Sigmoid colon (tissue), 7 donors: Measurements from ENCODE around the gene SYT7. TPM values are rescaled to one million over a fixed set of nuclear protein-coding genes. Genes with fewer than 3 reads are reported as not detected.

ENCODE experiments used
- DNase-seq: peaks from one replicate; pipeline ENCODE4 v3.0.0-alpha.2; 2019
- H3K27ac ChIP-seq, 4 donors: fragments of 200-600 bp; sonication (generic); one replicate each; pipeline ENCODE4 v1.5.1; 2016 to 2019; ENCODE audit warnings: mild to moderate bottlenecking in 1 of 4
- H3K27me3 ChIP-seq, 3 donors: fragments of 200-600 bp; sonication (generic); one replicate each; pipeline ENCODE4 v1.5.1; 2019; ENCODE audit warnings: mild to moderate bottlenecking in 1 of 3
- H3K36me3 ChIP-seq, 4 donors: fragments of 200-600 bp; sonication (generic); one replicate each; pipeline ENCODE4 v1.5.1; 2016 to 2019
- H3K4me1 ChIP-seq, 4 donors: fragments of 200-600 bp; sonication (generic); one replicate each; pipeline ENCODE4 v1.5.1; 2017 to 2019
- H3K4me3 ChIP-seq, 4 donors: fragments of 200-600 bp; sonication (generic); one replicate each; pipeline ENCODE4 v1.5.1; 2017 to 2019; ENCODE audit warnings: mild to moderate bottlenecking in 2 of 4, moderate library complexity in 1 of 4
- H3K9me3 ChIP-seq, 4 donors: fragments of 200-600 bp in 3 of 4; sonication (generic) in 3 of 4; one replicate each; pipeline versions ENCODE4 v1.5.1 to v1.6.1; 2013 to 2019
- CTCF ChIP-seq, 4 experiments: fragments of 450-650 bp in 3 of 4; fragments of 200-600 bp in 1 of 4; IDR thresholded peaks; one replicate each; pipeline ENCODE4 v1.5.1; 2016 to 2019; ENCODE audit warnings: antibody characterized with exemption in 4 of 4, mild to moderate bottlenecking in 3 of 4, moderate library complexity in 2 of 4
- EP300 ChIP-seq, 4 donors: sonication (generic); formaldehyde crosslinking; IDR thresholded peaks; one replicate each; pipeline ENCODE4 v1.6.1; 2017; ENCODE audit warnings: antibody characterized with exemption in 4 of 4
- POLR2A ChIP-seq, 2 donors: fragments of 450-650 bp; IDR thresholded peaks; one replicate each; pipeline ENCODE4 v1.6.1; 2016; ENCODE audit warnings: antibody characterized with exemption in 2 of 2, mild to moderate bottlenecking in 2 of 2, moderate library complexity in 2 of 2
- POLR2AphosphoS5 ChIP-seq, 4 donors: sonication (generic); formaldehyde crosslinking; IDR thresholded peaks; one replicate each; pipeline ENCODE4 v1.6.1; 2017; ENCODE audit warnings: antibody characterized with exemption in 4 of 4
- WGBS, 2 donors: extraction: QIAGEN DNeasy Blood & Tissue Kit; methylation state at CpG; one replicate each; pipeline ENCODE4 v1.1.7; 2013; 5-methylcytosine and 5-hydroxymethylcytosine counted together
- intact Hi-C: fragments of 100-400 bp; cut with DNase I; formaldehyde crosslinking; loops from one replicate; pipeline ENCODE4 v1.15.1; 2023
- polyA plus RNA-seq, 3 donors: library from polyadenylated mRNA; stranded (reverse); fragments of 200-250 nt; gene quantifications; one replicate each; pipeline ENCODE4 v1.2.3, GENCODE V29; 2013
- total RNA-seq, 4 donors: library from RNA; depleted of rRNA; stranded (reverse); fragments of >200 nt; gene quantifications; one replicate each; pipeline ENCODE4 v1.1.0, GENCODE V29; 2016
- donor health status: healthy with polysubstance abuse.
- donor health status: Bipolar disorder and iron deficiency.
- donor health status: healthy.

The SYT7 gene
- total and polyA plus RNA-seq, 7 donors = 0.66 to 8.4 (median 3.6) TPM

GRCh38 chr11:61540528-61540927, 40.3 kb downstream of the SYT7 start:
- peaks cover under 1 to 20% (median under 1%) of the 10 kb centered on the region in 3 donors for H3K27me3 ChIP-seq
- H3K9me3 ChIP-seq = no peaks in the 10 kb centered on the region
- H3K4me3 ChIP-seq = no peak overlapping the region
- H3K4me1 ChIP-seq = peaks cover 0 to 9% (median 4%) of the 10 kb centered on the region in 4 donors
- intact Hi-C loops = no loop called here
- no peak for TF ChIP-seq POLR2AphosphoS5 (IDR thresholded peaks at IDR 0.05)
- no peak for TF ChIP-seq CTCF (IDR thresholded peaks at IDR 0.05)
- no peak for TF ChIP-seq EP300 (IDR thresholded peaks at IDR 0.05)
- no peak for TF ChIP-seq POLR2A (IDR thresholded peaks at IDR 0.05)
- no peaks in the 10 kb centered on the region for H3K36me3 ChIP-seq
- no peak overlapping the region for H3K27ac ChIP-seq
- WGBS, 2 donors = 62 to 67% methylated on average over 9 of the region's 9 CpGs
- DNase-seq = no peak

DNA sequence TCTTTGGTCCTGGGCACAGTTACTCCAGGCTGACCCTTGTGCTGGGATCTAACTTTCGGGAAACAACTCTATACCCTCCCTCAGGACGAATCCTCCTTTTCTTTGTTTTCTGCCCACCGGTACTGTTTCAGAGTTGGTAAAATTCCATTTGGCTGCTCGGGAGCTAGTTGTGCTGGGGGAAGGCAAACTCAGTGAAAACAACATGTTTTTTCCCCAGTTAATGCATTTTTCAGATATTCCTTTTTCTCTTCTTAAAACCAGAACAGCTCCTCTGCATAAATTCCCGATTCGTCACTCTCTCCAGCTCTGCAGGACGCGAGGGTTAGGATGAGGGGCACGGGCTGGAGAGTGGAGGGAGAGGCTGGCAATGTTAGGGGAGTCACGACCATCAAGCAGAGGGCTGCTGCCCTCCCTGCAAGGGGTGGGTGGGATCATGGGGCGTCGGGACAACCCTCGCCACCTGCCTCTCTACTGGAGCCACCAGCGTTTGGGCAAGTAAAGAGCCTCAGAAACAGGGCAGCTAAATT, 41.0 kb downstream of the SYT7 start:
- intact Hi-C loops = loop anchor here (10.0 kb wide), 1 partner anchor 85 kb away; no protein-coding TSS in a partner anchor
- Histone ChIP-seq H3K27ac (no peak overlapping the region), H3K4me1 (peaks cover 0 to 9% (median 4%) of the 10 kb centered on the region in 4 donors), H3K36me3 (no peaks in the 10 kb centered on the region), H3K4me3 (no peak overlapping the region), H3K27me3 (peaks cover 0 to 16% (median 0%) of the 10 kb centered on the region in 3 donors), H3K9me3 (no peaks in the 10 kb centered on the region)
- TF ChIP-seq CTCF (IDR thresholded peaks at IDR 0.05) = no peak
- no peak for TF ChIP-seq POLR2A (IDR thresholded peaks at IDR 0.05)
- DNase-seq = no peak
- WGBS, 2 donors = 74 to 84% methylated on average over 14 of the region's 14 CpGs

- peaks cover 0 to 9% (median 4%) of the 10 kb centered on the region in 4 donors for H3K4me1 ChIP-seq
- H3K36me3 ChIP-seq = no peaks in the 10 kb centered on the region
- H3K27ac ChIP-seq = no peak overlapping the region
- 86 to 87% methylated on average over 11 of the region's 11 CpGs for WGBS, 2 donors
- no peak overlapping the region for H3K4me3 ChIP-seq
- H3K9me3 ChIP-seq = no peaks in the 10 kb centered on the region
- no peak for DNase-seq
- intact Hi-C loops = loop anchor here (10.0 kb wide), 1 partner anchor 86 kb away; no protein-coding TSS in a partner anchor
- H3K27me3 ChIP-seq = peaks cover 0 to 18% (median 0%) of the 10 kb centered on the region in 3 donors
- no peak for TF ChIP-seq EP300 (IDR thresholded peaks at IDR 0.05)
- TF ChIP-seq CTCF (IDR thresholded peaks at IDR 0.05) = no peak
- TF ChIP-seq POLR2AphosphoS5 (IDR thresholded peaks at IDR 0.05) = no peak
- no peak for TF ChIP-seq POLR2A (IDR thresholded peaks at IDR 0.05)
Measured at GRCh38 chr11:61539006-61539405, 41.9 kb downstream of the SYT7 start.

DNA sequence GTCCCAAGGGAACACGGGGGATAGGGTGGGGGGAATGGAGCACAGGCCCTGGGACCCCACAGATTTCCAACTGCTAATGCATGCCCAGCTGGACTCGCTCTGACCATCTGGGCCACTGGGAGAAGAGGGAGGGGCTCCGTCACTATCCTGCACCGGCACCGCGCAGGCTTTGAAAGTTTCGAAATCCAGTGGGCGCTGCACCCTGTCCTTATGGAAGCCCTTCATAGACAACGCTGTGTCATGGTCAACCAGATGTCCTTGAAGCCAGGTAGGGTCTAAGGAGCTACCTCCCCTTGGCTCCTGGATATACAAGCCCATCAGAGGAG, 42.3 kb downstream of the SYT7 start:
- Histone ChIP-seq H3K27ac (no peak overlapping the region), H3K27me3 (peaks cover 0 to 18% (median 0%) of the 10 kb centered on the region in 3 donors), H3K9me3 (no peaks in the 10 kb centered on the region), H3K4me1 (peaks cover 0 to 9% (median 4%) of the 10 kb centered on the region in 4 donors), H3K4me3 (no peak overlapping the region), H3K36me3 (no peaks in the 10 kb centered on the region)
- no peak for DNase-seq
- 83 to 86% methylated on average over 9 of the region's 9 CpGs for WGBS, 2 donors
- no peak for TF ChIP-seq CTCF (IDR thresholded peaks at IDR 0.05)
- no peak for TF ChIP-seq POLR2A (IDR thresholded peaks at IDR 0.05)
- TF ChIP-seq POLR2AphosphoS5 (IDR thresholded peaks at IDR 0.05) = no peak
- TF ChIP-seq EP300 (IDR thresholded peaks at IDR 0.05) = no peak
- intact Hi-C loops = loop anchor here (10.0 kb wide), 1 partner anchor 86 kb away; no protein-coding TSS in a partner anchor

- Histone ChIP-seq H3K4me1 (peaks cover 0 to 9% (median 3%) of the 10 kb centered on the region in 4 donors), H3K36me3 (no peaks in the 10 kb centered on the region), H3K9me3 (no peaks in the 10 kb centered on the region), H3K27ac (no peak overlapping the region), H3K27me3 (peaks cover 0 to 18% (median 0%) of the 10 kb centered on the region in 3 donors), H3K4me3 (no peak overlapping the region)
- WGBS, 2 donors = 94 to 95% methylated on average over 8 of the region's 8 CpGs
- no peak for DNase-seq
- intact Hi-C loops = loop anchor here (10.0 kb wide), 1 partner anchor 87 kb away; no protein-coding TSS in a partner anchor
- TF ChIP-seq EP300 (IDR thresholded peaks at IDR 0.05) = no peak
- no peak for TF ChIP-seq POLR2AphosphoS5 (IDR thresholded peaks at IDR 0.05)
- TF ChIP-seq POLR2A (IDR thresholded peaks at IDR 0.05) = no peak
- TF ChIP-seq CTCF (IDR thresholded peaks at IDR 0.05) = no peak
Measured at GRCh38 chr11:61537326-61537725, 43.5 kb downstream of the SYT7 start.
